HCT116 (cell line): ENCODE measurements around the gene ENOX1. TPM values are rescaled to one million over a fixed set of nuclear protein-coding genes. Genes with fewer than 3 reads are reported as not detected.

ENCODE experiments used
- ATAC-seq: fragments of 200-7000 bp; cut with Tn5 transposase; 2 replicates; pipeline ENCODE4 v1.9.1; 2020; ENCODE audit warnings: mild to moderate bottlenecking, moderate library complexity
- BruUV-seq: library from RNA; stranded (reverse); fragments of 400-500 nt; replicated peaks from 2 replicates; lab custom pipeline; 2021; lab: Mats Ljungman, UMichigan
- CTCF ChIA-PET: fragments of 300-600 bp; sonication (Branson Sonifier 250); formaldehyde crosslinking; loops from one replicate; lab custom pipeline; 2021; ENCODE audit warnings: antibody characterized with exemption; lab: Charles Lee
- POLR2A ChIA-PET: fragments of 300-600, 350-600 bp; sonication (Branson Sonifier 250); formaldehyde crosslinking; loops from one replicate; lab custom pipeline; 2021; ENCODE audit warnings: antibody characterized with exemption; lab: Charles Lee
- RAD21 ChIA-PET, 2 experiments: fragments of 300-600 bp; sonication (Branson Sonifier 250); formaldehyde crosslinking; loops; one replicate each; lab custom pipeline; 2023; ENCODE audit warnings: low total read pairs in 2 of 2; ENCODE audit not compliant: uncharacterized antibody in 2 of 2, unreplicated experiment in 2 of 2, low non-redundant PET in 1 of 2; lab: Charles Lee
- DNase-seq: peaks from one replicate; pipeline ENCODE4 v3.0.0-alpha.2; 2010; ENCODE audit warnings: low read depth, low spot score
- H2AFZ ChIP-seq: fragments of 200-600 bp; shearing (Covaris generic), sonication (generic); 2 replicates; pipeline ENCODE4 v1.6.1; 2017; ENCODE audit warnings: low read depth, mixed run types, mixed read lengths, antibody characterized with exemption, low read length; ENCODE audit not compliant: poor library complexity, severe bottlenecking
- H3K27ac ChIP-seq: 2 replicates; pipeline ENCODE4 v1.5.1; 2012; ENCODE audit warnings: low read depth, low read length
- H3K27me3 ChIP-seq: fragments of 200-600 bp; sonication (generic); 2 replicates; pipeline ENCODE4 v1.6.1; 2016; ENCODE audit warnings: mixed run types, low read length, mixed read lengths; ENCODE audit not compliant: insufficient read depth
- H3K36me3 ChIP-seq, 2 experiments: fragments of 200-500 bp in 1 of 2; fragments of 200-600 bp in 1 of 2; sonication (Bioruptor generic) in 1 of 2; sonication (generic) in 1 of 2; 2 replicates each; pipeline versions ENCODE4 v1.5.1 to v1.6.1; 2014 to 2016; ENCODE audit warnings: low read length in 2 of 2, inconsistent platforms in 1 of 2, mixed read lengths in 1 of 2, mixed run types in 1 of 2; ENCODE audit not compliant: insufficient read depth in 2 of 2, control insufficient read depth in 1 of 2
- H3K4me1 ChIP-seq, 2 experiments: fragments of 200-600 bp in 1 of 2; sonication (generic) in 1 of 2; 2 replicates each; pipeline versions ENCODE4 v1.5.1 to v1.6.1; 2012 to 2017; ENCODE audit warnings: low read length in 2 of 2, inconsistent platforms in 1 of 2, mild to moderate bottlenecking in 1 of 2, mixed read lengths in 1 of 2, mixed run types in 1 of 2, moderate library complexity in 1 of 2; ENCODE audit not compliant: insufficient read depth in 2 of 2, control insufficient read depth in 1 of 2
- H3K4me2 ChIP-seq: fragments of 200-600 bp; sonication (generic); 2 replicates; pipeline ENCODE4 v1.6.1; 2017; ENCODE audit warnings: mixed run types, low read length, mixed read lengths
- H3K4me3 ChIP-seq, 2 experiments: fragments of 200-600 bp in 1 of 2; sonication (generic) in 1 of 2; replicated peaks in 1 of 2; 2 replicates each; pipeline ENCODE4 v1.5.1; 2011 to 2016; ENCODE audit warnings: low read length in 2 of 2, control low read depth in 1 of 2, low read depth in 1 of 2, mild to moderate bottlenecking in 1 of 2, mixed read lengths in 1 of 2, mixed run types in 1 of 2
- H3K79me2 ChIP-seq: fragments of 200-600 bp; sonication (generic); 2 replicates; pipeline ENCODE4 v1.6.1; 2017; ENCODE audit warnings: mild to moderate bottlenecking, mixed run types, low read length, moderate library complexity, mixed read lengths; ENCODE audit not compliant: insufficient read depth
- H3K9ac ChIP-seq: fragments of 200-600 bp; sonication (generic); 2 replicates; pipeline ENCODE4 v1.6.1; 2016; ENCODE audit warnings: low read length, mixed read lengths
- H3K9me2 ChIP-seq: fragments of 200-600 bp; sonication (generic), shearing (Covaris generic); 2 replicates; pipeline ENCODE4 v1.6.1; 2017; ENCODE audit warnings: mixed run types, mild to moderate bottlenecking, moderate library complexity; ENCODE audit not compliant: insufficient read depth
- H3K9me3 ChIP-seq, 2 experiments: fragments of 200-500 bp in 1 of 2; fragments of 200-600 bp in 1 of 2; sonication (Bioruptor generic) in 1 of 2; sonication (generic) in 1 of 2; 2 replicates each; pipeline ENCODE4 v1.6.1; 2014 to 2017; ENCODE audit warnings: low read length in 2 of 2, mixed read lengths in 2 of 2, inconsistent platforms in 1 of 2, low read depth in 1 of 2, mild to moderate bottlenecking in 1 of 2, mixed run types in 1 of 2, moderate library complexity in 1 of 2; ENCODE audit not compliant: control insufficient read depth in 1 of 2, insufficient read depth in 1 of 2
- H4K20me1 ChIP-seq: fragments of 200-600 bp; sonication (generic), shearing (Covaris generic); 2 replicates; pipeline ENCODE4 v1.6.1; 2017; ENCODE audit warnings: mixed run types, mild to moderate bottlenecking, moderate library complexity; ENCODE audit not compliant: insufficient read depth
- CBX3 ChIP-seq: IDR thresholded peaks from 2 replicates; pipeline ENCODE4 v1.6.1; 2012; ENCODE audit warnings: low read depth
- EGR1 ChIP-seq: IDR thresholded peaks from 2 replicates; pipeline ENCODE4 v1.6.1; 2012; ENCODE audit warnings: low read depth
- ELF1 ChIP-seq: IDR thresholded peaks from 2 replicates; pipeline ENCODE4 v1.6.1; 2012; ENCODE audit warnings: low read depth, borderline replicate concordance
- EZH2phosphoT487 ChIP-seq: fragments of 200-600 bp; IDR thresholded peaks from 2 replicates; pipeline ENCODE4 v1.6.1; 2018; ENCODE audit warnings: antibody characterized with exemption, borderline replicate concordance
- FOSL1 ChIP-seq: IDR thresholded peaks from 2 replicates; pipeline ENCODE4 v1.6.1; 2012; ENCODE audit warnings: low read depth
- POLR2AphosphoS5 ChIP-seq: IDR thresholded peaks from 2 replicates; pipeline ENCODE4 v1.6.1; 2011; ENCODE audit warnings: mild to moderate bottlenecking, low read depth, low read length, moderate library complexity
- SIN3A ChIP-seq: IDR thresholded peaks from 2 replicates; pipeline ENCODE4 v1.6.1; 2012; ENCODE audit warnings: low read depth
- TCF7L2 ChIP-seq: IDR thresholded peaks from 2 replicates; pipeline ENCODE4 v1.7.0; 2011; ENCODE audit warnings: borderline replicate concordance, inconsistent platforms; ENCODE audit not compliant: insufficient read depth, insufficient read length; ENCODE audit errors: extremely low read depth
- YY1 ChIP-seq: IDR thresholded peaks from 2 replicates; pipeline ENCODE4 v1.6.1; 2011; ENCODE audit warnings: low read length, low read depth, moderate library complexity, mild to moderate bottlenecking; ENCODE audit not compliant: insufficient replicate concordance; ENCODE audit errors: extremely low read depth
- intact Hi-C: fragments of 100-400 bp; cut with micrococcal nuclease; formaldehyde crosslinking; loops from 2 replicates; pipeline ENCODE4 v1.10.0; 2022
- total RNA-seq: library from RNA; stranded (reverse); gene quantifications from one replicate; pipeline ENCODE4 v1.2.1, GENCODE V29; 2021; ENCODE audit not compliant: unreplicated experiment
- TF ChIP-seq, protein P1 (sequence below): IDR thresholded peaks from 2 replicates; pipeline ENCODE4 v1.6.1; 2011; ENCODE audit warnings: mild to moderate bottlenecking, low read length, moderate library complexity; ENCODE audit not compliant: insufficient replicate concordance; ENCODE audit errors: extremely low read depth
- TF ChIP-seq, protein P2 (sequence below): IDR thresholded peaks from 2 replicates; pipeline ENCODE4 v1.6.1; 2012
- TF ChIP-seq, protein P3 (sequence below): IDR thresholded peaks from 2 replicates; pipeline ENCODE4 v1.6.1; 2012
- TF ChIP-seq, protein P4 (sequence below), 3 experiments: fragments of 200-600 bp in 1 of 3; sonication (generic) in 1 of 3; IDR thresholded peaks in 2 of 3; conservative IDR thresholded peaks in 1 of 3; 2 replicates each; pipeline ENCODE4 v1.5.1; 2012 to 2017; ENCODE audit warnings: low read depth in 2 of 3, low read length in 2 of 3, antibody characterized with exemption in 1 of 3, borderline replicate concordance in 1 of 3, control low read depth in 1 of 3, mild to moderate bottlenecking in 1 of 3, mixed read lengths in 1 of 3, mixed run types in 1 of 3, moderate library complexity in 1 of 3; ENCODE audit not compliant: insufficient read depth in 1 of 3

ENOX1 gene
- total RNA-seq, 1 experiment from 2014 or later, result 4.5 TPM

DNA sequence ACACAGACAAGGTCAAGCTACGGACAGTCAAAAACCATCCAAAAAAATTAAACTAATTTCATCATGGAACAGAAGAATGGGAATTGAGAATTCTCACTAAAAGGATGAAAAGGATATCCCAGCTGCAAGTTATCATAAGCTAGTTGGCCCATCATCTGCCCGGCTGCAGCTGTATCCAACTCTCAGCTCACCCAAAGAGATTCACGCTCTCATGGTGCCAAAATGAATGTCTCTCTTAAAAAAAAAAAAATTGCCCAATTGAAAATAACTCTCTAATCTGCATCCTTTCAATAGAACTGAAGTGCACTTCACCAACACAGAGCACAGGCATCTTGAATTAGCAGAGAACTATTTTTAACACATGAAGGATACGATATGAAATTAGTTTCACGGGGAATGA, 20.0 kb downstream of the ENOX1 start:
- POLR2A ChIA-PET, result no interaction called here
- H3K27me3 ChIP-seq, result peaks cover 4% of the 10 kb centered on the region
- CTCF ChIA-PET, result no interaction called here
- no peak overlapping the region for H3K4me2 ChIP-seq
- no peaks in the 10 kb centered on the region for H3K36me3 ChIP-seq
- DNase-seq, result no peak
- no peaks in the 10 kb centered on the region for H3K9me2 ChIP-seq
- TF ChIP-seq POLR2AphosphoS5, result no peak
- no peak for TF ChIP-seq FOSL1
- no peak for TF ChIP-seq YY1
- TF ChIP-seq, protein P1, sequence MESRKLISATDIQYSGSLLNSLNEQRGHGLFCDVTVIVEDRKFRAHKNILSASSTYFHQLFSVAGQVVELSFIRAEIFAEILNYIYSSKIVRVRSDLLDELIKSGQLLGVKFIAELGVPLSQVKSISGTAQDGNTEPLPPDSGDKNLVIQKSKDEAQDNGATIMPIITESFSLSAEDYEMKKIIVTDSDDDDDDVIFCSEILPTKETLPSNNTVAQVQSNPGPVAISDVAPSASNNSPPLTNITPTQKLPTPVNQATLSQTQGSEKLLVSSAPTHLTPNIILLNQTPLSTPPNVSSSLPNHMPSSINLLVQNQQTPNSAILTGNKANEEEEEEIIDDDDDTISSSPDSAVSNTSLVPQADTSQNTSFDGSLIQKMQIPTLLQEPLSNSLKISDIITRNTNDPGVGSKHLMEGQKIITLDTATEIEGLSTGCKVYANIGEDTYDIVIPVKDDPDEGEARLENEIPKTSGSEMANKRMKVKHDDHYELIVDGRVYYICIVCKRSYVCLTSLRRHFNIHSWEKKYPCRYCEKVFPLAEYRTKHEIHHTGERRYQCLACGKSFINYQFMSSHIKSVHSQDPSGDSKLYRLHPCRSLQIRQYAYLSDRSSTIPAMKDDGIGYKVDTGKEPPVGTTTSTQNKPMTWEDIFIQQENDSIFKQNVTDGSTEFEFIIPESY, result no peak
- TF ChIP-seq, protein P2, sequence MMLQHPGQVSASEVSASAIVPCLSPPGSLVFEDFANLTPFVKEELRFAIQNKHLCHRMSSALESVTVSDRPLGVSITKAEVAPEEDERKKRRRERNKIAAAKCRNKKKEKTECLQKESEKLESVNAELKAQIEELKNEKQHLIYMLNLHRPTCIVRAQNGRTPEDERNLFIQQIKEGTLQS, result no peak
- TF ChIP-seq TCF7L2, result no peak
- TF ChIP-seq, protein P3, sequence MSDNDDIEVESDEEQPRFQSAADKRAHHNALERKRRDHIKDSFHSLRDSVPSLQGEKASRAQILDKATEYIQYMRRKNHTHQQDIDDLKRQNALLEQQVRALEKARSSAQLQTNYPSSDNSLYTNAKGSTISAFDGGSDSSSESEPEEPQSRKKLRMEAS, result no peak
- no peak overlapping the region for H2AFZ ChIP-seq
- no peaks in the 10 kb centered on the region for H3K9me3 ChIP-seq
- BruUV-seq, result no TSS peak
- H3K4me1 ChIP-seq, result no peaks in the 10 kb centered on the region
- H3K4me3 ChIP-seq, result no peak overlapping the region
- H3K27ac ChIP-seq, result no peak overlapping the region
- no peaks in the 10 kb centered on the region for H4K20me1 ChIP-seq
- H3K9ac ChIP-seq, result no peak overlapping the region
- ATAC-seq, result no peak
- intact Hi-C loops, result no loop called here
- RAD21 ChIA-PET, result no interaction called here
- H3K79me2 ChIP-seq, result no peaks in the 10 kb centered on the region

DNA sequence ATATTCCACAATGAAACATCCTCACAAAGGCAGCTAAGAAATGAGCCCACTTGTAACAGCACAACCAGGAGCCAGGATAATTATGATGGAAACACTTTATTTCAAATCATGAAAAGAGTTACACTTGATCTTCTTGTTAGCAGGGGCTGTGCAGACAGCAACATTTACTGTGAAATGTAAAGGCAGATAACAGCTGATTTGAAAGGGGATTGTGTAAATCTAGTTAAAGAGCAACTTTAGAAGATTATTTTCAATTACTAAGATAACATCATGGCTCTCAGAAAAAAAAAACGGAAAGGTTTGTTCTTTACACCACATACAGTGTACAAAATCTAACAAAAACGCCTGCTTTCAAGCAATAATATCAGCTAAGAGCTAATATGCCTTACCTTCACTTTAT, 22.4 kb downstream of the ENOX1 start:
- Histone ChIP-seq H3K4me1 (no peaks in the 10 kb centered on the region), H3K9me3 (no peaks in the 10 kb centered on the region), H3K4me2 (no peak overlapping the region), H4K20me1 (no peaks in the 10 kb centered on the region), H3K9me2 (no peaks in the 10 kb centered on the region), H3K27ac (no peak overlapping the region), H3K27me3 (peaks cover 4% of the 10 kb centered on the region), H3K79me2 (no peaks in the 10 kb centered on the region), H2AFZ (no peak overlapping the region), H3K4me3 (no peak overlapping the region), H3K9ac (no peak overlapping the region), H3K36me3 (no peaks in the 10 kb centered on the region)
- no TSS peak for BruUV-seq
- ATAC-seq (no peak), DNase-seq (no peak)
- intact Hi-C loops, result no loop called here
- RAD21 ChIA-PET, result no interaction called here
- POLR2A ChIA-PET, result no interaction called here
- CTCF ChIA-PET, result no interaction called here
- TF ChIP-seq, protein P4, sequence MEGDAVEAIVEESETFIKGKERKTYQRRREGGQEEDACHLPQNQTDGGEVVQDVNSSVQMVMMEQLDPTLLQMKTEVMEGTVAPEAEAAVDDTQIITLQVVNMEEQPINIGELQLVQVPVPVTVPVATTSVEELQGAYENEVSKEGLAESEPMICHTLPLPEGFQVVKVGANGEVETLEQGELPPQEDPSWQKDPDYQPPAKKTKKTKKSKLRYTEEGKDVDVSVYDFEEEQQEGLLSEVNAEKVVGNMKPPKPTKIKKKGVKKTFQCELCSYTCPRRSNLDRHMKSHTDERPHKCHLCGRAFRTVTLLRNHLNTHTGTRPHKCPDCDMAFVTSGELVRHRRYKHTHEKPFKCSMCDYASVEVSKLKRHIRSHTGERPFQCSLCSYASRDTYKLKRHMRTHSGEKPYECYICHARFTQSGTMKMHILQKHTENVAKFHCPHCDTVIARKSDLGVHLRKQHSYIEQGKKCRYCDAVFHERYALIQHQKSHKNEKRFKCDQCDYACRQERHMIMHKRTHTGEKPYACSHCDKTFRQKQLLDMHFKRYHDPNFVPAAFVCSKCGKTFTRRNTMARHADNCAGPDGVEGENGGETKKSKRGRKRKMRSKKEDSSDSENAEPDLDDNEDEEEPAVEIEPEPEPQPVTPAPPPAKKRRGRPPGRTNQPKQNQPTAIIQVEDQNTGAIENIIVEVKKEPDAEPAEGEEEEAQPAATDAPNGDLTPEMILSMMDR (IDR thresholded peaks at IDR 0.05 in 2 of 3, conservative IDR thresholded peaks at IDR 0.05 in 1 of 3; ENCODE audit: borderline replicate concordance in 1 of 3, insufficient read depth in 1 of 3, low read depth in 2 of 3, low read length in 2 of 3), result no peak
- TF ChIP-seq EGR1 (no peak), CBX3 (no peak), ELF1 (no peak), SIN3A (no peak), EZH2phosphoT487 (no peak), YY1 (no peak), POLR2AphosphoS5 (no peak)
- TF ChIP-seq, protein P1, result no peak
